Body of pancreas (tissue), 4 donors: ENCODE results near the gene EFNA2.

Experiments used
- POLR2A ChIP-seq, 3 donors: fragments of 450-650 bp; IDR thresholded peaks; one replicate each; pipeline ENCODE4 v1.6.1; 2016; ENCODE audit warnings: antibody characterized with exemption in 3 of 3, mild to moderate bottlenecking in 2 of 3
- TF ChIP-seq, protein P1 (sequence below), 7 experiments: fragments of 450-650 bp in 4 of 7; fragments of 200-600 bp in 3 of 7; sonication (generic) in 3 of 7; IDR thresholded peaks; one replicate each; pipeline ENCODE4 v1.5.1; 2016 to 2019; ENCODE audit warnings: antibody characterized with exemption in 7 of 7

DNA sequence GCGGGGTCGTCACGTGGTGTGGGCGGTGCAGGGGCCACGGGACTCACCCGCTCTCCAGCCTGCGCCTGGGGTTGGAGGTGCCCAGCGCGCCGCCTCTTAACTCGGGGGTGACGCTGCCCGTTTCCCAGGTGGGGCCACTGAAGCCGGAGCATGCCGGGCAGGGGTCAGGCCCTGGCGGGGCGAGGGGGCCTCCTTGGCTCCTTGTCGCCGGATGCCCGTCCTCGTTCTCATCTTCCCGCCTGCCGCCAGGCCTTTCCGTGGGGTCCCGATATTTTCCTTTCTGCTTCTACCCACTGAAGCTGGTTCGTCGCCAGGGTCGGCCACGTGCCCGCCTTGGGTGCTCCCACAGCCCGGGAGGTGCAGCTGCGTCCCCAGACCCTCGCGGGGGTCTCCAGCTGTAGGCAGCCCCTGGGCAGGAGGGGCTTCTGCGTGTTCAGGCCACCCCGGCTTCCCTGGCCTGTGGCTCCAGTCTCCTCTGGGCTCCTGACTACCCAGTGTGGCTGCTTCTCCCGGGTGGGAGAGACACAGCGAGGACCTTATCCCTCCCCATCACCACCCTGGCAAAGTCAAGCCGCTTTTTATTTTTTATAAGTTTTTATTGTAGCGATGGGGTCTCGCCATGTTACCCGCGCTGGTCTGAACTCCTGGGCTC, 9.6 kb upstream of the EFNA2 start:
- TF ChIP-seq, protein P1, sequence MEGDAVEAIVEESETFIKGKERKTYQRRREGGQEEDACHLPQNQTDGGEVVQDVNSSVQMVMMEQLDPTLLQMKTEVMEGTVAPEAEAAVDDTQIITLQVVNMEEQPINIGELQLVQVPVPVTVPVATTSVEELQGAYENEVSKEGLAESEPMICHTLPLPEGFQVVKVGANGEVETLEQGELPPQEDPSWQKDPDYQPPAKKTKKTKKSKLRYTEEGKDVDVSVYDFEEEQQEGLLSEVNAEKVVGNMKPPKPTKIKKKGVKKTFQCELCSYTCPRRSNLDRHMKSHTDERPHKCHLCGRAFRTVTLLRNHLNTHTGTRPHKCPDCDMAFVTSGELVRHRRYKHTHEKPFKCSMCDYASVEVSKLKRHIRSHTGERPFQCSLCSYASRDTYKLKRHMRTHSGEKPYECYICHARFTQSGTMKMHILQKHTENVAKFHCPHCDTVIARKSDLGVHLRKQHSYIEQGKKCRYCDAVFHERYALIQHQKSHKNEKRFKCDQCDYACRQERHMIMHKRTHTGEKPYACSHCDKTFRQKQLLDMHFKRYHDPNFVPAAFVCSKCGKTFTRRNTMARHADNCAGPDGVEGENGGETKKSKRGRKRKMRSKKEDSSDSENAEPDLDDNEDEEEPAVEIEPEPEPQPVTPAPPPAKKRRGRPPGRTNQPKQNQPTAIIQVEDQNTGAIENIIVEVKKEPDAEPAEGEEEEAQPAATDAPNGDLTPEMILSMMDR (IDR thresholded peaks at IDR 0.05), result no peak
- peak in 2 of 3 donors; percentile 42 to 56 for TF ChIP-seq POLR2A (IDR thresholded peaks at IDR 0.05)
